ENCODE data around the gene CBX8. TPM values are rescaled to one million over a fixed set of nuclear protein-coding genes. Genes with fewer than 3 reads are reported as not detected.

Gene CBX8
- total and polyA plus RNA-seq, 2 donors from 2014 or later = 3.5 to 6.2 TPM

DNA sequence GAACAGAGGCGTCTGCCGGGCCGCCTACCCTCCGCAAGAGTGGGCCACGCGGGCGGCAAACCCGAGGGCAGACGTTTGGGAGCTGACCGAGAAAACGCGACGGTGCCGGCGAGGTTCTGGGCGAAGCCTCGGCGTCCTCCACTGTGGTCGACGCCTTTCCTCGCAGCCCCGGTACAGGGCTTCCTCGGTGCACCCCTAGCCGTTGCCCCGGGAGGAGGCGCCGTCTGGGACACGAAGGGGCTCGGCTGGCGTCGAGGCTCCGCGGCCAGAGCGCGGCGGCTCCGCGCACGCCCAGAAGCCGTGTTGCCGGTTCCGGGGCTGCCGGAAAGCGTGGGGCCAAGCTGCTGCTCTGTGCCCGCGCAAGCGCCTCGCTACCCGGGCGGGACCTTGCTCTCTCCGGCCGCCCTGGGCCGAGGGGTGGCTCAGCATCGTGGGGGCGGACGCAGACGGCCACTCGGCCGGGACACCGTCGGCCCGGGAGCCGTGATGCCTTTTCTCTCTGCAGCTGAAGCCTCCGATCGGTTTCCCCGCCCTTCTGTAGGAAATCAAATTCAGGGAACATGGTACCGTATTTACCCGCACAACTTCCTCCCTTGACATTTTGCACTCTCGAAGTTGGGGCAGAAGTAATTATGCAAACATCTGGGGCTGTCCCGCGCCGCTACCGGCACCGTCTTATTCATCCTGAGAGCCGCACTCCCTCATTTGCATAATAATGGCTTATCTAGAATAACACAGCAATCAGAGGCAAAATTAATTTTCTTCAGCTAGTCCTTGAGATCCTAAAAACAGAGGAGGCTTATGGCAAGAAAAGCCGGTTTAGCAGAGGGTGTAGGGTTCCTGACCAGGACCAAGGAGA lies 7.3 kb upstream of the CBX8 start:
- peaks cover 88% of the 10 kb centered on the region for H3K27me3 ChIP-seq (ENCODE audit: control insufficient read depth, insufficient read depth, low read length)
- TF ChIP-seq CTCF (IDR thresholded peaks at IDR 0.05; ENCODE audit: borderline replicate concordance, extremely low read depth, insufficient read depth) = no peak
- no peaks in the 10 kb centered on the region for H3K9me3 ChIP-seq (ENCODE audit: control insufficient read depth in 2 of 3, insufficient read depth in 1 of 3, low read length in 3 of 3)
- no peak overlapping the region for H3K27ac ChIP-seq (ENCODE audit: low read depth in 2 of 2, low read length in 2 of 2)
- DNase-seq (peak in 4 of 5 donors; percentile 31 to 63 (median 59)), FAIRE-seq (no peak)
- H3K4me1 ChIP-seq (ENCODE audit: control insufficient read depth in 2 of 3, insufficient read depth in 2 of 3, low read depth in 1 of 3, low read length in 3 of 3) = peaks cover 0 to 7% (median 0%) of the 10 kb centered on the region in 3 donors
- intact Hi-C loops (cut with DNase I) = no loop called here
- H3K36me3 ChIP-seq (ENCODE audit: control insufficient read depth in 2 of 3, insufficient read depth in 3 of 3, low read length in 3 of 3) = no peaks in the 10 kb centered on the region
- H3K4me3 ChIP-seq (ENCODE audit: low read length in 3 of 3) = no peak overlapping the region
- H3K9ac ChIP-seq (ENCODE audit: low read length in 3 of 3) = no peak overlapping the region

GRCh38 chr17:79803421-79803996 lies 6.6 kb upstream of the CBX8 start:
- FAIRE-seq = no peak
- H3K27me3 ChIP-seq (ENCODE audit: control insufficient read depth, insufficient read depth, low read length) = peaks cover 84% of the 10 kb centered on the region
- no peaks in the 10 kb centered on the region for H3K9me3 ChIP-seq (ENCODE audit: control insufficient read depth in 2 of 3, insufficient read depth in 1 of 3, low read length in 3 of 3)
- TF ChIP-seq CTCF (IDR thresholded peaks at IDR 0.05; ENCODE audit: borderline replicate concordance, extremely low read depth, insufficient read depth) = no peak
- DNase-seq = peak in 3 of 5 donors; percentile 23 to 42 (median 25)
- H3K27ac ChIP-seq (ENCODE audit: low read depth in 2 of 2, low read length in 2 of 2) = no peak overlapping the region
- intact Hi-C loops (cut with DNase I) = no loop called here
- no peak overlapping the region for H3K9ac ChIP-seq (ENCODE audit: low read length in 3 of 3)
- H3K4me1 ChIP-seq (ENCODE audit: control insufficient read depth in 2 of 3, insufficient read depth in 2 of 3, low read depth in 1 of 3, low read length in 3 of 3) = peaks cover 0 to 8% (median 4%) of the 10 kb centered on the region in 3 donors
- H3K4me3 ChIP-seq (ENCODE audit: low read length in 3 of 3) = no peak overlapping the region
- H3K36me3 ChIP-seq (ENCODE audit: control insufficient read depth in 2 of 3, insufficient read depth in 3 of 3, low read length in 3 of 3) = no peaks in the 10 kb centered on the region

- Histone ChIP-seq H3K27ac (ENCODE audit: low read depth in 2 of 2, low read length in 2 of 2) (no peak overlapping the region), H3K9ac (ENCODE audit: low read length in 3 of 3) (no peak overlapping the region), H3K4me3 (ENCODE audit: low read length in 3 of 3) (no peak overlapping the region), H3K4me1 (ENCODE audit: control insufficient read depth in 2 of 3, insufficient read depth in 2 of 3, low read depth in 1 of 3, low read length in 3 of 3) (peaks cover 0 to 14% (median 7%) of the 10 kb centered on the region in 3 donors), H3K9me3 (ENCODE audit: control insufficient read depth in 2 of 3, insufficient read depth in 1 of 3, low read length in 3 of 3) (no peaks in the 10 kb centered on the region), H3K27me3 (ENCODE audit: control insufficient read depth, insufficient read depth, low read length) (peaks cover 79% of the 10 kb centered on the region), H3K36me3 (ENCODE audit: control insufficient read depth in 2 of 3, insufficient read depth in 3 of 3, low read length in 3 of 3) (no peaks in the 10 kb centered on the region)
- TF ChIP-seq CTCF (IDR thresholded peaks at IDR 0.05; ENCODE audit: borderline replicate concordance, extremely low read depth, insufficient read depth) = no peak
- DNase-seq = peak in 3 of 5 donors; percentile 14 to 69 (median 35)
- FAIRE-seq = no peak
- intact Hi-C loops (cut with DNase I) = no loop called here
Measured at GRCh38 chr17:79802736-79803420, 6.0 kb upstream of the CBX8 start.

Measured in kidney (tissue), 14 donors.